Endothelial cell of umbilical vein (primary cell): ENCODE measurements around the gene ZNF407. TPM values are rescaled to one million over a fixed set of nuclear protein-coding genes. Genes with fewer than 3 reads are reported as not detected.

Experiments
- BruUV-seq: library from RNA; stranded (reverse); fragments of 400-500 nt; replicated peaks from 2 replicates; lab custom pipeline; 2021; lab: Mats Ljungman, UMichigan
- CTCF ChIA-PET: fragments of 300-600, 350-600 bp; sonication (Branson Sonifier 250); formaldehyde crosslinking; loops from one replicate; lab custom pipeline; 2021; ENCODE audit warnings: antibody characterized with exemption, inconsistent platforms; lab: Charles Lee
- POLR2A ChIA-PET: fragments of 300-600, 350-600 bp; sonication (Branson Sonifier 250); formaldehyde crosslinking; loops from one replicate; lab custom pipeline; 2021; ENCODE audit warnings: antibody characterized with exemption, inconsistent platforms; lab: Charles Lee
- DNase-seq: peaks from one replicate; pipeline ENCODE4 v3.0.0-alpha.2; 2011; ENCODE audit warnings: low read depth, low spot score
- FAIRE-seq: peaks from 2 replicates; lab custom pipeline; 2011; peaks lifted over from hg19 to GRCh38; lab: Jason Lieb, UNC
- H2AFZ ChIP-seq: 2 replicates; pipeline ENCODE4 v1.6.0; 2012; ENCODE audit warnings: low read depth, low read length, control low read depth, inconsistent platforms
- H3K27ac ChIP-seq: 2 replicates; pipeline ENCODE4 v1.5.1; 2011; ENCODE audit warnings: low read depth, mild to moderate bottlenecking, control low read depth, low read length, moderate library complexity; ENCODE audit not compliant: insufficient read depth
- H3K27me3 ChIP-seq, 2 experiments: 2 replicates each; pipeline versions ENCODE4 v1.6.0 to v1.6.1; 2011; ENCODE audit warnings: low read length in 2 of 2, mixed read lengths in 1 of 2; ENCODE audit not compliant: control insufficient read depth in 2 of 2, insufficient read depth in 2 of 2
- H3K36me3 ChIP-seq, 2 experiments: 2 replicates in 1 of 2; 3 replicates in 1 of 2; pipeline ENCODE4 v1.5.1; 2011; ENCODE audit warnings: low read length in 2 of 2, mild to moderate bottlenecking in 1 of 2, moderate library complexity in 1 of 2; ENCODE audit not compliant: control insufficient read depth in 2 of 2, insufficient read depth in 2 of 2; ENCODE audit errors: extremely low read depth in 1 of 2
- H3K4me1 ChIP-seq: 3 replicates; pipeline ENCODE4 v1.5.1; 2011; ENCODE audit warnings: mild to moderate bottlenecking, low read length; ENCODE audit not compliant: control insufficient read depth, insufficient read depth; ENCODE audit errors: extremely low read depth
- H3K4me2 ChIP-seq: 2 replicates; pipeline ENCODE4 v1.6.1; 2011; ENCODE audit warnings: low read length, control low read depth, mixed read lengths; ENCODE audit not compliant: insufficient read depth
- H3K4me3 ChIP-seq, 3 experiments: fragments of 200-600 bp in 1 of 3; sonication (generic), shearing (Covaris generic) in 1 of 3; replicated peaks in 1 of 3; 2 replicates each; pipeline ENCODE4 v1.5.1; 2011 to 2016; ENCODE audit warnings: control low read depth in 3 of 3, low read length in 3 of 3, mild to moderate bottlenecking in 2 of 3, inconsistent platforms in 1 of 3, low read depth in 1 of 3, moderate library complexity in 1 of 3; ENCODE audit not compliant: insufficient read depth in 1 of 3
- H3K79me2 ChIP-seq: 2 replicates; pipeline ENCODE4 v1.6.0; 2012; ENCODE audit warnings: low read length, inconsistent platforms; ENCODE audit not compliant: control insufficient read depth, insufficient read depth
- H3K9ac ChIP-seq: replicated peaks from 2 replicates; pipeline ENCODE3; 2011; ENCODE audit warnings: low read length, control low read depth; ENCODE audit not compliant: insufficient read depth; ENCODE audit errors: extremely low read depth
- H3K9me1 ChIP-seq: replicated peaks from 3 replicates; pipeline ENCODE4 v1.6.0; 2011; ENCODE audit warnings: mild to moderate bottlenecking, low read length; ENCODE audit not compliant: control insufficient read depth, insufficient read depth; ENCODE audit errors: extremely low read depth
- H3K9me3 ChIP-seq: replicated peaks from 2 replicates; pipeline ENCODE4 v1.5.1; 2012; ENCODE audit warnings: low read length, inconsistent platforms; ENCODE audit not compliant: control insufficient read depth, insufficient read depth
- H4K20me1 ChIP-seq: replicated peaks from 2 replicates; pipeline ENCODE3; 2011; ENCODE audit warnings: mild to moderate bottlenecking, low read length; ENCODE audit not compliant: control insufficient read depth, insufficient read depth; ENCODE audit errors: extremely low read depth
- EZH2 ChIP-seq: IDR thresholded peaks from 2 replicates; pipeline ENCODE4 v1.6.1; 2012; ENCODE audit warnings: borderline replicate concordance, low read depth, mild to moderate bottlenecking, moderate library complexity, low read length, inconsistent platforms; ENCODE audit not compliant: severe bottlenecking
- FOS ChIP-seq: IDR thresholded peaks from 2 replicates; pipeline ENCODE4 v1.6.1; 2011; ENCODE audit warnings: mild to moderate bottlenecking, low read length, moderate library complexity, borderline replicate concordance; ENCODE audit not compliant: insufficient read depth
- GATA2 ChIP-seq: IDR thresholded peaks from 2 replicates; pipeline ENCODE4 v1.7.0; 2011; ENCODE audit warnings: low read depth, mild to moderate bottlenecking, moderate library complexity, mixed read lengths, low read length; ENCODE audit not compliant: insufficient read length, insufficient read depth
- JUN ChIP-seq: IDR thresholded peaks from 2 replicates; pipeline ENCODE4 v1.6.1; 2011; ENCODE audit warnings: borderline replicate concordance, low read depth; ENCODE audit not compliant: insufficient read length, insufficient read depth
- MYC ChIP-seq: IDR thresholded peaks from one replicate; pipeline ENCODE4 v1.6.1; 2011; ENCODE audit warnings: mild to moderate bottlenecking, low read depth, low read length
- dilution Hi-C: fragments of 300-500 bp; cut with MboI; formaldehyde crosslinking; loops from one replicate; pipeline ENCODE4 v1.15.0; 2019; ENCODE audit warnings: low sequenced_read_pairs; ENCODE audit not compliant: extremely low pct_ligation_motif_present
- intact Hi-C: fragments of 100-400 bp; cut with micrococcal nuclease; formaldehyde crosslinking; loops from one replicate; pipeline ENCODE4 v1.10.0; 2022
- polyA plus RNA-seq, 4 experiments: library from polyadenylated mRNA; depleted of rRNA in 3 of 4; stranded (reverse) in 3 of 4; unstranded in 1 of 4; fragments of >200 nt; gene quantifications; 2 replicates each; pipeline versions ENCODE4 v1.2.1 to v1.2.3, GENCODE V29; 2011 to 2012; ENCODE audit warnings: missing spikeins in 1 of 4
- total RNA-seq: library from RNA; stranded (reverse); gene quantifications from 2 replicates; pipeline ENCODE4 v1.2.3, GENCODE V29; 2021
- TF ChIP-seq, protein P1 (sequence below), 2 donors: IDR thresholded peaks; 1 replicate in 1 of 2; 2 replicates in 1 of 2; pipeline ENCODE4 v1.5.1; 2011; ENCODE audit warnings: low read length in 2 of 2, mild to moderate bottlenecking in 2 of 2, moderate library complexity in 2 of 2, control low read depth in 1 of 2, inconsistent platforms in 1 of 2, low read depth in 1 of 2; ENCODE audit not compliant: insufficient read depth in 1 of 2; ENCODE audit errors: extremely low read depth in 1 of 2
- TF ChIP-seq, protein P2 (sequence below): IDR thresholded peaks from 2 replicates; pipeline ENCODE4 v1.6.1; 2011; ENCODE audit not compliant: insufficient read depth, insufficient read length

The ZNF407 gene
- total and polyA plus RNA-seq, 2 donors (not counting 3 experiments of a cell fraction or from before 2014, with no cell fraction given), result 3.8 to 20.1 TPM

DNA sequence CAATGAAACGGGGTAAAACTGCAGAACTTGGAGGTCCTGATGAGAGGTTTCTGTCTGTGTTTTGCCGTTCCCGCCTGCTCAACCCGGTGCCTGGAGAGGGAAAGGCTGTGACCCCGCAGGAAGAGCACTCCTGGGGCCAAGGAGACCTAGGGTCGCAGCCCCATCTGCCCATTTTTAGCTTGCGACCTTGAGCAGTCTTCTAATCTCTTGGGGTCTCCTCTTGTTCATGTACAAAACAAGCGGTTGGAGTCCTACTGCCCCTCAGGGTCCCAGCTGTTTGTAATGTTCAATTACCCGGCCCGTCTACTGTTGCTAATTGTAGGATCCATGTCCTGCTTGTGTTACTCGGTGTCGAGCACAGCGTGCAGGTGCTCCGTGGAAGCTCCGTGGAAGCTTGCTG, 506.8 kb downstream of the ZNF407 start:
- Histone ChIP-seq H3K27me3 (no peaks in the 10 kb centered on the region), H3K9ac (no peak overlapping the region), H4K20me1 (no peaks in the 10 kb centered on the region), H3K36me3 (no peaks in the 10 kb centered on the region), H3K27ac (no peak overlapping the region), H3K4me2 (no peak overlapping the region), H3K9me1 (no peaks in the 10 kb centered on the region), H3K4me3 (no peak overlapping the region), H3K9me3 (no peaks in the 10 kb centered on the region), H3K79me2 (no peaks in the 10 kb centered on the region), H2AFZ (no peak overlapping the region), H3K4me1 (no peaks in the 10 kb centered on the region)
- no peak for DNase-seq
- ChIA-PET CTCF (no interaction called here), POLR2A (no interaction called here)
- dilution Hi-C loops (no loop called here), intact Hi-C loops (no loop called here)
- no peak for TF ChIP-seq GATA2
- no peak for TF ChIP-seq MYC
- TF ChIP-seq, protein P1, sequence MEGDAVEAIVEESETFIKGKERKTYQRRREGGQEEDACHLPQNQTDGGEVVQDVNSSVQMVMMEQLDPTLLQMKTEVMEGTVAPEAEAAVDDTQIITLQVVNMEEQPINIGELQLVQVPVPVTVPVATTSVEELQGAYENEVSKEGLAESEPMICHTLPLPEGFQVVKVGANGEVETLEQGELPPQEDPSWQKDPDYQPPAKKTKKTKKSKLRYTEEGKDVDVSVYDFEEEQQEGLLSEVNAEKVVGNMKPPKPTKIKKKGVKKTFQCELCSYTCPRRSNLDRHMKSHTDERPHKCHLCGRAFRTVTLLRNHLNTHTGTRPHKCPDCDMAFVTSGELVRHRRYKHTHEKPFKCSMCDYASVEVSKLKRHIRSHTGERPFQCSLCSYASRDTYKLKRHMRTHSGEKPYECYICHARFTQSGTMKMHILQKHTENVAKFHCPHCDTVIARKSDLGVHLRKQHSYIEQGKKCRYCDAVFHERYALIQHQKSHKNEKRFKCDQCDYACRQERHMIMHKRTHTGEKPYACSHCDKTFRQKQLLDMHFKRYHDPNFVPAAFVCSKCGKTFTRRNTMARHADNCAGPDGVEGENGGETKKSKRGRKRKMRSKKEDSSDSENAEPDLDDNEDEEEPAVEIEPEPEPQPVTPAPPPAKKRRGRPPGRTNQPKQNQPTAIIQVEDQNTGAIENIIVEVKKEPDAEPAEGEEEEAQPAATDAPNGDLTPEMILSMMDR (IDR thresholded peaks at IDR 0.05; ENCODE audit: extremely low read depth in 1 of 2, insufficient read depth in 1 of 2, low read depth in 1 of 2, low read length in 2 of 2), result no peak
- TF ChIP-seq JUN, result no peak
- TF ChIP-seq, protein P2, sequence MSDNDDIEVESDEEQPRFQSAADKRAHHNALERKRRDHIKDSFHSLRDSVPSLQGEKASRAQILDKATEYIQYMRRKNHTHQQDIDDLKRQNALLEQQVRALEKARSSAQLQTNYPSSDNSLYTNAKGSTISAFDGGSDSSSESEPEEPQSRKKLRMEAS, result no peak
- no peak for TF ChIP-seq FOS
- no peak for TF ChIP-seq EZH2
- BruUV-seq, result no TSS peak
- no peak for FAIRE-seq
